GM06990 (cell line): ENCODE results near the gene NTF3.
"Not testable (repeated sequence)": the region's sequence is repeated elsewhere in the genome, so short reads cannot be mapped to it uniquely, and the experiment has no call there.

Experiments
- DNase-seq: peaks from one replicate; pipeline ENCODE4 v3.0.0-alpha.2; 2011; ENCODE audit not compliant: insufficient read length; ENCODE audit errors: extremely low read depth
- H3K27me3 ChIP-seq: replicated peaks from 2 replicates; pipeline ENCODE4 v1.6.0; 2011; ENCODE audit warnings: low read length; ENCODE audit not compliant: control insufficient read depth, insufficient read depth
- H3K36me3 ChIP-seq: 2 replicates; pipeline ENCODE4 v1.5.1; 2011; ENCODE audit warnings: low read length; ENCODE audit not compliant: control insufficient read depth, insufficient read depth
- H3K4me3 ChIP-seq: replicated peaks from 2 replicates; pipeline ENCODE4 v1.5.1; 2011; ENCODE audit warnings: low read depth, mild to moderate bottlenecking, control low read depth, low read length
- TF ChIP-seq, protein P1 (sequence below): IDR thresholded peaks from 2 replicates; pipeline ENCODE4 v1.5.1; 2011; ENCODE audit warnings: low read length, control low read depth, mild to moderate bottlenecking, inconsistent platforms; ENCODE audit not compliant: insufficient read depth, poor library complexity, severe bottlenecking

The NTF3 gene

GRCh38 chr12:5524769-5525436 lies 93.0 kb downstream of the NTF3 start:
- Histone ChIP-seq H3K27me3 (no peaks in the 10 kb centered on the region; the same call in 1 of the 2 replicates), H3K36me3 (no peaks in the 10 kb centered on the region), H3K4me3 (no peak overlapping the region)
- TF ChIP-seq, protein P1, sequence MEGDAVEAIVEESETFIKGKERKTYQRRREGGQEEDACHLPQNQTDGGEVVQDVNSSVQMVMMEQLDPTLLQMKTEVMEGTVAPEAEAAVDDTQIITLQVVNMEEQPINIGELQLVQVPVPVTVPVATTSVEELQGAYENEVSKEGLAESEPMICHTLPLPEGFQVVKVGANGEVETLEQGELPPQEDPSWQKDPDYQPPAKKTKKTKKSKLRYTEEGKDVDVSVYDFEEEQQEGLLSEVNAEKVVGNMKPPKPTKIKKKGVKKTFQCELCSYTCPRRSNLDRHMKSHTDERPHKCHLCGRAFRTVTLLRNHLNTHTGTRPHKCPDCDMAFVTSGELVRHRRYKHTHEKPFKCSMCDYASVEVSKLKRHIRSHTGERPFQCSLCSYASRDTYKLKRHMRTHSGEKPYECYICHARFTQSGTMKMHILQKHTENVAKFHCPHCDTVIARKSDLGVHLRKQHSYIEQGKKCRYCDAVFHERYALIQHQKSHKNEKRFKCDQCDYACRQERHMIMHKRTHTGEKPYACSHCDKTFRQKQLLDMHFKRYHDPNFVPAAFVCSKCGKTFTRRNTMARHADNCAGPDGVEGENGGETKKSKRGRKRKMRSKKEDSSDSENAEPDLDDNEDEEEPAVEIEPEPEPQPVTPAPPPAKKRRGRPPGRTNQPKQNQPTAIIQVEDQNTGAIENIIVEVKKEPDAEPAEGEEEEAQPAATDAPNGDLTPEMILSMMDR, result no peak
- DNase-seq, result no peak

DNA sequence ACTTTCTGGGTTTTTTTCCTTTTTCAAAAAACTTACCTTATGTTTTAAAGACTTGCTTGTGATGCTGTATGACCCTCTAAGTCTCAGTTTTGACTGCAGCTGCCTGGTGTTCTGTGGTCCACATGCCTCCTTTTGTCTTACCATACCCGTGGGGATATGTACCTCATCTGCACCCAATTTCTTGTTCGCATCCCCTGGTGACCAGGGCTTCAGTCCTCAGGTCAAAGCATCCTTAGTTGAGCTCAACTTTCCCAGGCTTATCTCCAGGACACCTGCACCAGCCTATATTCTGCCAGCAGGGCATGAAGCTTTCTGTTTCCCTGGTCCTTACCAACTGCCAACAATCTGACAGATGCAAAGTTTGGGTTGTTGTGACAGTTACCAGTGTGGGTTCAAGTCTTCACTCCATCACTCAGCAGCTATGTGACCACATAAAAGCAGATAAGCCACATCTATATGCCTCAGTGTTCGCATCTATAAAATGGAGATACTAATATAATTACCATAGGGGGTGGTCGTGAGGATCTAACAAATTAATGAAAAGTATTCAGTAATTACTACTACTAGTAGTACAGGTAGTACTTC lies 94.0 kb downstream of the NTF3 start:
- H3K4me3 ChIP-seq, result no peak overlapping the region
- DNase-seq, result no peak
- TF ChIP-seq, protein P1, result no peak
- no peaks in the 10 kb centered on the region for H3K36me3 ChIP-seq
- H3K27me3 ChIP-seq, result no peaks in the 10 kb centered on the region; the same call in 1 of the 2 replicates

GRCh38 chr12:5533368-5533767 lies 101.5 kb downstream of the NTF3 start:
- Histone ChIP-seq H3K4me3 (no peak overlapping the region), H3K27me3 (no peaks in the 10 kb centered on the region), H3K36me3 (no peaks in the 10 kb centered on the region)
- no peak for DNase-seq
- TF ChIP-seq, protein P1, result no peak

DNA sequence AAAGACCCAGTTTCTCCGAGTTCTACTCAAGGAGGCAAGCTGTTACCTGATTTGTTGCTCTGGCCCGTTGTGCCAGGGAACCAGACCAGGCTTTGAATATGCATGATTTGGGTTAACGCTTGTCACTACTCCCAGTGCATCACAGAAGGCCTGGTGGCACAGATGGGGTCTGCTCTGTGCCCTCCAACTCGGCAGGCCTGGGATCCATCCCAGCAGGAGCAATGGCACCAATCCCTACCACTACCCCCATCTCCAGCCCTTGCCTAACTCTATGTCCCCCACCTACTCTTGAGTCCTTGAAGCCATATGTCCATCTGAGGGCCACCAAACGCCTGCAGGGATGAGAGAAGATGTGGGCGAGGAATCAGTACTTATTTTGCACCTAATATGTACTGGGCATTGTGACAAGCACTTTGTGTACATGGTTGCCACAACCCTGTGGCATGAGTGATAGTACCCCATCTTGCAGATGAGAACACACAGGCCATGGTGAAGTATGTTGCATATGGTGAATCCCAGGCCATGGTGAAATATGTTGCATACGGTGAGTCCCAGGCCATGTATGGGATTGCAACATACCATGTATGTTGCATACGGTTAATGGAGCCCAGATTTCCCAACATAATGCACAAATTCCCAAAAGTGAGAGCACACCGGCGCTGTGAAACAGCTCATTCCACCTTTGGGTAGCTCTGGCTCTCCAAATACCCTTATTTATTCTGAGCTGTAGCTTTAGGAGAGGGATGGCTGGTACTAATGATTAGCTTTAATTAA lies 102.7 kb downstream of the NTF3 start:
- no peak for DNase-seq
- H3K27me3 ChIP-seq, result no peaks in the 10 kb centered on the region; the same call in 1 of the 2 replicates
- H3K4me3 ChIP-seq, result no peak overlapping the region
- TF ChIP-seq, protein P1, result no peak
- H3K36me3 ChIP-seq, result no peaks in the 10 kb centered on the region

DNA sequence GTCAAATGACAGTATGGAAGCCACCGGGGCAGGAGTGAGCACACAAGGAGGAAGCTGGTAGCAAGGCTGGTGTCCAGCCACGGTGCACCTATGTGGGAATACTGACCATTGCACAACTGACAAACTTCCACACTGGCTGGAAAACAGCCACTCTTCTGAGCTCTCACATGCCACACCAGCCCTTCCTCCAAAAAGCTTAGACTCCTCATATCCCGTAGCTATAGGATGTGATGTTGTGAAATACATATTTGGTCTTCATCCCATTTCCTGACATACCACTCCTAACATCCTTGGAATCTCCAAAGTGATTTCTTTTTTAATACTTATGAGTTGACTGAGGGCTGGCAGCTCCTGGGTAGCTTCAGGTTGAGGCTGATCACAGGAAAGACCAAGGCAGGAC lies 103.6 kb downstream of the NTF3 start:
- no peak for DNase-seq
- Histone ChIP-seq H3K4me3 (no peak overlapping the region), H3K36me3 (no peaks in the 10 kb centered on the region), H3K27me3 (no peaks in the 10 kb centered on the region; the same call in 1 of the 2 replicates)
- TF ChIP-seq, protein P1, result no peak

DNA sequence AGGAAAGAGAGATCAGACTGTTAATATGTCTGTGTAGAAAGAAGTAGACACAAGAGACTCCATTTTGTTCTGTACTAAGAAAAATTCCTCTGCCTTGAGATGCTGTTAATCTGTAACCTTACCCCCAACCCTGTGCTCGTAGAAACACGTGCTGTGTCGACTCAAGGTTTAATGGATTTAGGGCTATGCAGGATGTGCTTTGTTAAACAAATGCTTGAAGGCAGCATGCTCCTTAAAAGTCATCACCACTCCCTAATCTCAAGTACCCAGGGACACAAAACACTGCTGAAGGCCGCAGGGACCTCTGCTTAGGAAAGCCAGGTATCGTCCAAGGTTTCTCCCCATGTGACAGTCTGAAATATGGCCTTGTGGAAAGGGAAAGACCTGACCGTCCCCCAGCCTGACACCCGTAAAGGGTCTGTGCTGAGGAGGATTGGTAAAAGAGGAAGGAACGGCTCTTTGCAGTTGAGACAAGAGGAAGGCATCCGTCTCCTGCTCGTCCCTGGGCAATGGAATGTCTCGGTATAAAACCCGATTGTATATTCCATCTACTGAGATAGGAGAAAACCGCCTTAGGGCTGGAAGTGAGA lies 105.2 kb downstream of the NTF3 start:
- not testable (repeated sequence) for H3K36me3 ChIP-seq, H3K4me3 ChIP-seq, H3K27me3 ChIP-seq, DNase-seq
